ENCODE data around the gene AKR1C4.
"Not testable (repeated sequence)": the region's sequence is repeated elsewhere in the genome, so short reads cannot be mapped to it uniquely, and the experiment has no call there.

The AKR1C4 gene

DNA sequence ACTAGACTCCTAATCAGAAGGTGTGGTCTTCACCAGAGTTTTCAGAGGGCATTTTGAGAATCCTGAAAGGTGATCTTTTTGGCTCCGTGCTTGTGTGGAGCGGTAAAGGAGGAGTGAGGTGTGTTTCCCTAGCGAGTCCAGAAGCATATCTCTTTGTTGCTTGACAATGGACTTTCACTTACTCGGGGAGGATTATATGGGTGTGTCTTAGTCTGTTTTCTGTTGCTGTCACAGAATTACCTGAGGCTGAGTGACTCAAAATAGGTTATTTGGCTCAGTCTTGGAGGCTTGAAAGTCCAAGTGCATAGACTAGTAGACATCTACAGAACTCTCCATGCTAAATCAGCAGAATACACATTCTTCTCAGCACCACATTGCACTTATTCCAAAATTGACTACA, 57.9 kb downstream of the AKR1C4 start:
- Histone ChIP-seq H3K36me3 (ENCODE audit: control insufficient read depth in 1 of 2, insufficient read depth in 2 of 2, low read length in 2 of 2) (no peaks in the 10 kb centered on the region), H2BK5ac (ENCODE audit: low read depth, low read length, poor library complexity) (no peak overlapping the region), H4K12ac (ENCODE audit: low read depth, low read length) (no peak overlapping the region), H3K18ac (ENCODE audit: low read length) (no peak overlapping the region), H3K4me1 (ENCODE audit: control insufficient read depth in 1 of 2, insufficient read depth in 2 of 2, low read length in 2 of 2) (no peaks in the 10 kb centered on the region), H4K91ac (ENCODE audit: low read depth, low read length) (no peak overlapping the region), H3K4me2 (ENCODE audit: low read length) (no peak overlapping the region), H3K9me3 (ENCODE audit: insufficient read depth, low read depth, low read length) (no peaks in the 10 kb centered on the region), H3K4me3 (ENCODE audit: low read depth, low read length) (no peak overlapping the region), H3K9ac (ENCODE audit: low read length) (no peak overlapping the region), H3K79me1 (ENCODE audit: low read length) (no peaks in the 10 kb centered on the region), H3K14ac (ENCODE audit: low read length) (no peak overlapping the region), H4K8ac (ENCODE audit: low read depth, low read length) (no peak overlapping the region), H3K79me2 (ENCODE audit: control insufficient read depth, insufficient read depth, low read length, poor library complexity) (no peaks in the 10 kb centered on the region), H3K23ac (ENCODE audit: low read length) (no peak overlapping the region), H2BK12ac (ENCODE audit: low read length) (no peak overlapping the region), H2BK120ac (ENCODE audit: insufficient read depth, low read length, poor library complexity) (no peak overlapping the region), H3K27ac (ENCODE audit: low read depth, low read length) (no peak overlapping the region), H3K27me3 (ENCODE audit: insufficient read depth, low read length) (no peaks in the 10 kb centered on the region), H2AK5ac (ENCODE audit: low read length) (no peak overlapping the region), H3K4ac (ENCODE audit: low read depth, low read length) (no peak overlapping the region), H2AFZ (ENCODE audit: insufficient read depth, low read length, poor library complexity) (no peak overlapping the region)
- WGBS (ENCODE audit: extremely low coverage, insufficient coverage, insufficient read length): no CpG with 5 or more reads among the region's 4 CpGs
- no peak for DNase-seq

- not testable (repeated sequence) for H3K14ac ChIP-seq (ENCODE audit: low read length); H2AK5ac ChIP-seq (ENCODE audit: low read length); H2AFZ ChIP-seq (ENCODE audit: insufficient read depth, low read length, poor library complexity); H3K27me3 ChIP-seq (ENCODE audit: insufficient read depth, low read length); H4K12ac ChIP-seq (ENCODE audit: low read depth, low read length); H3K79me2 ChIP-seq (ENCODE audit: control insufficient read depth, insufficient read depth, low read length, poor library complexity); H3K27ac ChIP-seq (ENCODE audit: low read depth, low read length); DNase-seq; H3K36me3 ChIP-seq (ENCODE audit: control insufficient read depth in 1 of 2, insufficient read depth in 2 of 2, low read length in 2 of 2); H3K18ac ChIP-seq (ENCODE audit: low read length); H3K4ac ChIP-seq (ENCODE audit: low read depth, low read length); H4K8ac ChIP-seq (ENCODE audit: low read depth, low read length); H3K4me1 ChIP-seq (ENCODE audit: control insufficient read depth in 1 of 2, insufficient read depth in 2 of 2, low read length in 2 of 2); H4K91ac ChIP-seq (ENCODE audit: low read depth, low read length); H3K23ac ChIP-seq (ENCODE audit: low read length); H2BK5ac ChIP-seq (ENCODE audit: low read depth, low read length, poor library complexity); H3K9me3 ChIP-seq (ENCODE audit: insufficient read depth, low read depth, low read length); H3K9ac ChIP-seq (ENCODE audit: low read length); H3K4me2 ChIP-seq (ENCODE audit: low read length); H2BK12ac ChIP-seq (ENCODE audit: low read length); H2BK120ac ChIP-seq (ENCODE audit: insufficient read depth, low read length, poor library complexity); H3K79me1 ChIP-seq (ENCODE audit: low read length); H3K4me3 ChIP-seq (ENCODE audit: low read depth, low read length)
- no CpG with 5 or more reads among the region's 3 CpGs for WGBS (ENCODE audit: extremely low coverage, insufficient coverage, insufficient read length)
Measured at GRCh38 chr10:5257768-5258167, 61.1 kb downstream of the AKR1C4 start.

- Histone ChIP-seq H2BK120ac (ENCODE audit: insufficient read depth, low read length, poor library complexity) (no peak overlapping the region), H4K91ac (ENCODE audit: low read depth, low read length) (no peak overlapping the region), H3K27ac (ENCODE audit: low read depth, low read length) (no peak overlapping the region), H3K4me1 (ENCODE audit: control insufficient read depth in 1 of 2, insufficient read depth in 2 of 2, low read length in 2 of 2) (no peaks in the 10 kb centered on the region), H3K79me1 (ENCODE audit: low read length) (no peaks in the 10 kb centered on the region), H4K8ac (ENCODE audit: low read depth, low read length) (no peak overlapping the region), H3K14ac (ENCODE audit: low read length) (no peak overlapping the region), H3K9me3 (ENCODE audit: insufficient read depth, low read depth, low read length) (peaks cover 5% of the 10 kb centered on the region), H3K23ac (ENCODE audit: low read length) (no peak overlapping the region), H3K4ac (ENCODE audit: low read depth, low read length) (no peak overlapping the region), H2AK5ac (ENCODE audit: low read length) (no peak overlapping the region), H3K27me3 (ENCODE audit: insufficient read depth, low read length) (no peaks in the 10 kb centered on the region), H2BK5ac (ENCODE audit: low read depth, low read length, poor library complexity) (no peak overlapping the region), H3K18ac (ENCODE audit: low read length) (no peak overlapping the region), H3K79me2 (ENCODE audit: control insufficient read depth, insufficient read depth, low read length, poor library complexity) (no peaks in the 10 kb centered on the region), H2AFZ (ENCODE audit: insufficient read depth, low read length, poor library complexity) (no peak overlapping the region), H3K36me3 (ENCODE audit: control insufficient read depth in 1 of 2, insufficient read depth in 2 of 2, low read length in 2 of 2) (no peaks in the 10 kb centered on the region), H3K4me2 (ENCODE audit: low read length) (no peak overlapping the region), H2BK12ac (ENCODE audit: low read length) (no peak overlapping the region), H3K4me3 (ENCODE audit: low read depth, low read length) (no peak overlapping the region), H3K9ac (ENCODE audit: low read length) (no peak overlapping the region), H4K12ac (ENCODE audit: low read depth, low read length) (no peak overlapping the region)
- WGBS (ENCODE audit: extremely low coverage, insufficient coverage, insufficient read length): no CpG with 5 or more reads among the region's 6 CpGs
- DNase-seq: no peak
Measured at GRCh38 chr10:5259132-5259951, 62.7 kb downstream of the AKR1C4 start.

DNA sequence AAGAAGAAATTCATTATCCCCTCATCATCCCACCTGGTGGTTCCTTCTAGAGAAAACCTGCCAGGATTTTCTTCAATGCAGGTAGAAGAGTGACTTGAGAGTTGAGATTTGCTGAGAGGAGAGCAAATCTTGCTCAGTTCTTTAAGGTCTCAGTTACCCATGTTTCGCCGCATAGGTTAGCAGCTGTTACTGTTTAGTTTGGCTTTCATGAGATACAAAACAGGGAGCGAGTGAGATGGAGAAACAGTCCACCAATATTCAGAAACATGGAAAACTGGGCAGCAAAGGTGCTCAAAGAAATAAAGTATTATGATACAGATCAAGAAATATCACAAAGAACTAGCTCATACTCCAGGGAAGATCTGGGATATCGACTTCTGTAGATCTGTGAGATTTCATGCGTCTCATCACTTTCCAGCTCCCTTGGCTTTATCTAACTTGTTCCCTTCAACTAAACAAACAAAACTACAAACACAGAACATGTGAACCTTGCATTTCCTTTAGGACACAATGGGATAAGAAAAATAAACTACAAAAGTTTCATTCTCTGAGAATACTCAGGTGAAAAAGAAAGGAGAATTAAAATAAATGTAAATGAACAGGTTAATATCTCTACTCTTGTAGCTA, 63.4 kb downstream of the AKR1C4 start:
- Histone ChIP-seq H2BK5ac (ENCODE audit: low read depth, low read length, poor library complexity) (no peak overlapping the region), H3K4me2 (ENCODE audit: low read length) (no peak overlapping the region), H3K27ac (ENCODE audit: low read depth, low read length) (no peak overlapping the region), H4K8ac (ENCODE audit: low read depth, low read length) (no peak overlapping the region), H2BK120ac (ENCODE audit: insufficient read depth, low read length, poor library complexity) (no peak overlapping the region), H3K14ac (ENCODE audit: low read length) (no peak overlapping the region), H3K23ac (ENCODE audit: low read length) (no peak overlapping the region), H3K4ac (ENCODE audit: low read depth, low read length) (no peak overlapping the region), H2AFZ (ENCODE audit: insufficient read depth, low read length, poor library complexity) (no peak overlapping the region), H2BK12ac (ENCODE audit: low read length) (no peak overlapping the region), H4K91ac (ENCODE audit: low read depth, low read length) (no peak overlapping the region), H3K27me3 (ENCODE audit: insufficient read depth, low read length) (no peaks in the 10 kb centered on the region), H3K36me3 (ENCODE audit: control insufficient read depth in 1 of 2, insufficient read depth in 2 of 2, low read length in 2 of 2) (no peaks in the 10 kb centered on the region), H4K12ac (ENCODE audit: low read depth, low read length) (no peak overlapping the region), H3K4me1 (ENCODE audit: control insufficient read depth in 1 of 2, insufficient read depth in 2 of 2, low read length in 2 of 2) (no peaks in the 10 kb centered on the region), H3K18ac (ENCODE audit: low read length) (no peak overlapping the region), H3K9me3 (ENCODE audit: insufficient read depth, low read depth, low read length) (peaks cover 5% of the 10 kb centered on the region), H3K79me2 (ENCODE audit: control insufficient read depth, insufficient read depth, low read length, poor library complexity) (no peaks in the 10 kb centered on the region), H2AK5ac (ENCODE audit: low read length) (no peak overlapping the region), H3K9ac (ENCODE audit: low read length) (no peak overlapping the region), H3K4me3 (ENCODE audit: low read depth, low read length) (no peak overlapping the region), H3K79me1 (ENCODE audit: low read length) (no peaks in the 10 kb centered on the region)
- no peak for DNase-seq
- no CpG with 5 or more reads among the region's 5 CpGs for WGBS (ENCODE audit: extremely low coverage, insufficient coverage, insufficient read length)

Data from trophoblast cell (in vitro differentiated cells and primary cell).